ENCODE data around the gene SH3GL2. TPM values are rescaled to one million over a fixed set of nuclear protein-coding genes. Genes with fewer than 3 reads are reported as not detected.

SH3GL2 gene
- polyA plus RNA-seq, 1 donor (not counting 4 experiments of a cell fraction or from before 2014, with no cell fraction given): not detected

DNA sequence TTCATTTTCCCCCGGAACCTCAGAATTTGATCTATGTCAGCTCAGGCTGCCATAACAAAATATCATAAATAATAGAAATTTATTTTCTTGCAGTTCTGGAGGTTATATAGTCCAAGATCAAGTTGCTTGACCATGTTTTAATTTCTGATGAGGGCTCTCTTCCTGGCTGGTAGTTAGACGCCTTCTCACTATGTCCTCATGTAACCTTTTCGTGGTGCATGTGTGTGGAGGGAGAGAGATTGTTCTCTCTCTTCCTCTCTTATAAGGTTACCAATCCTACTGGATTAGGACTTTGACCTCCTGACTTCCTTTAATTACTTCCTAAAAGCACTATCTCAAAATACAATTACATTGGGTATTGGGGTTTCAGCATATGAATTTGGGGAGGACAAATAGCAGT is 198.6 kb downstream of the SH3GL2 start:
- H3K9ac ChIP-seq (ENCODE audit: control insufficient read depth, extremely low read depth, insufficient read depth, low read length): no peak overlapping the region
- FAIRE-seq: no peak
- no peaks in the 10 kb centered on the region for H4K20me1 ChIP-seq (ENCODE audit: control insufficient read depth, extremely low read depth, insufficient read depth, low read length)
- dilution Hi-C loops (cut with MboI; ENCODE audit: extremely low pct_ligation_motif_present, low sequenced_read_pairs): no loop called here
- no peak overlapping the region for H3K27ac ChIP-seq (ENCODE audit: control insufficient read depth, insufficient read depth, low read length)
- no peaks in the 10 kb centered on the region for H3K9me1 ChIP-seq (ENCODE audit: control insufficient read depth, extremely low read depth, insufficient read depth, low read length)
- no peaks in the 10 kb centered on the region for H3K27me3 ChIP-seq (ENCODE audit: control insufficient read depth, extremely low read depth, insufficient read depth, low read length)
- H3K36me3 ChIP-seq (ENCODE audit: control insufficient read depth in 2 of 2, extremely low read depth in 1 of 2, insufficient read depth in 2 of 2, low read length in 2 of 2): no peaks in the 10 kb centered on the region
- no peak overlapping the region for H3K4me3 ChIP-seq (ENCODE audit: control insufficient read depth in 2 of 3, extremely low read depth in 1 of 3, insufficient read depth in 2 of 3, low read depth in 1 of 3, low read length in 3 of 3)
- no peak overlapping the region for H3K4me2 ChIP-seq (ENCODE audit: control insufficient read depth, extremely low read depth, insufficient read depth, low read depth, low read length)
- no peaks in the 10 kb centered on the region for H3K79me2 ChIP-seq (ENCODE audit: control insufficient read depth, insufficient read depth, low read length)
- no peak for TF ChIP-seq EZH2 (IDR thresholded peaks at IDR 0.05; ENCODE audit: low read length)
- TF ChIP-seq, protein P1, sequence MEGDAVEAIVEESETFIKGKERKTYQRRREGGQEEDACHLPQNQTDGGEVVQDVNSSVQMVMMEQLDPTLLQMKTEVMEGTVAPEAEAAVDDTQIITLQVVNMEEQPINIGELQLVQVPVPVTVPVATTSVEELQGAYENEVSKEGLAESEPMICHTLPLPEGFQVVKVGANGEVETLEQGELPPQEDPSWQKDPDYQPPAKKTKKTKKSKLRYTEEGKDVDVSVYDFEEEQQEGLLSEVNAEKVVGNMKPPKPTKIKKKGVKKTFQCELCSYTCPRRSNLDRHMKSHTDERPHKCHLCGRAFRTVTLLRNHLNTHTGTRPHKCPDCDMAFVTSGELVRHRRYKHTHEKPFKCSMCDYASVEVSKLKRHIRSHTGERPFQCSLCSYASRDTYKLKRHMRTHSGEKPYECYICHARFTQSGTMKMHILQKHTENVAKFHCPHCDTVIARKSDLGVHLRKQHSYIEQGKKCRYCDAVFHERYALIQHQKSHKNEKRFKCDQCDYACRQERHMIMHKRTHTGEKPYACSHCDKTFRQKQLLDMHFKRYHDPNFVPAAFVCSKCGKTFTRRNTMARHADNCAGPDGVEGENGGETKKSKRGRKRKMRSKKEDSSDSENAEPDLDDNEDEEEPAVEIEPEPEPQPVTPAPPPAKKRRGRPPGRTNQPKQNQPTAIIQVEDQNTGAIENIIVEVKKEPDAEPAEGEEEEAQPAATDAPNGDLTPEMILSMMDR (optimal IDR thresholded peaks at IDR 0.05 in 1 of 3, IDR thresholded peaks at IDR 0.05 in 1 of 3, conservative IDR thresholded peaks at IDR 0.05 in 1 of 3; ENCODE audit: extremely low read depth in 1 of 3, insufficient read depth in 2 of 3, low read length in 3 of 3): no peak
- DNase-seq (ENCODE audit: low read depth, low spot score): no peak
- H2AFZ ChIP-seq (ENCODE audit: control insufficient read depth, low read length): no peak overlapping the region
- H3K9me3 ChIP-seq (ENCODE audit: control insufficient read depth, low read depth, low read length): no peaks in the 10 kb centered on the region
- H3K4me1 ChIP-seq (ENCODE audit: control insufficient read depth, extremely low read depth, insufficient read depth, low read length): no peaks in the 10 kb centered on the region

DNA sequence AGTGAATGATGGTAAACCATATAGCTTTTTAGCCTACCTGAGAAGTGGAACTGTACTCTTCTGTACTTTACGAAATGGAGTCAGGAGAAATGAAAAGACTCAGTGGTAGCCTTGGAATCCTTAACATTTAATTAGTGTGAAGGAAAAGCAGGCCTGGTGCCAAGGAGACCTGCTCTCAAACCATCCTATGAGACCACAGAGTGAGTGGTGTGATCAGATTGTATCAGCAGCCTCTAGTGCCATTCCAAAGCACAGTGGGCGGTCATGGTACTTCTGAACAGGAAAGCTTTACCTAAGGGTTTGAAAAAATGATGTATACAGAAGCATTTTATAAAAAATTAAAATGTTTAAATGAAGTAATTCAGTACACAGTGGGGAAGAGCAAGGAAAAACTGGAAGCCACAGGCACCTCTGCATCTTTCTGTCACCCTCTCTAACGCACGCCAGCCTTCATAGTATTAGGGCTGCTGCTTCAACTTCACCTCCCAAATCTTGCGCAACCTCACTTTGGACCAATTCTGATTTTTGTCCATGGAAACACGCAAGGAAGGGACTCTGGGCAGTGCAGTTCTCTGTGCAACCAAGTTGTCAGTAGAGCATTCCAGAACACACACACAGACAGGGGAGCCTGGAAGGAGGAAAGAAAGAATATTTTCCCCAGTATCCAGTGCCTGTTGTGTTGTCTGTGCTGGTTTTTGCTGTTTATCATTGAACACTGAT is 203.7 kb downstream of the SH3GL2 start:
- no peak for FAIRE-seq
- TF ChIP-seq, protein P1 (optimal IDR thresholded peaks at IDR 0.05 in 1 of 3, IDR thresholded peaks at IDR 0.05 in 1 of 3, conservative IDR thresholded peaks at IDR 0.05 in 1 of 3; ENCODE audit: extremely low read depth in 1 of 3, insufficient read depth in 2 of 3, low read length in 3 of 3): no peak
- no peak for TF ChIP-seq EZH2 (IDR thresholded peaks at IDR 0.05; ENCODE audit: low read length)
- no peak overlapping the region for H3K9ac ChIP-seq (ENCODE audit: control insufficient read depth, extremely low read depth, insufficient read depth, low read length)

More for the DNA sequence above, 203.7 kb downstream of the SH3GL2 start:
- Histone ChIP-seq H3K4me1 (ENCODE audit: control insufficient read depth, extremely low read depth, insufficient read depth, low read length) (no peaks in the 10 kb centered on the region), H3K9me1 (ENCODE audit: control insufficient read depth, extremely low read depth, insufficient read depth, low read length) (no peaks in the 10 kb centered on the region), H3K4me2 (ENCODE audit: control insufficient read depth, extremely low read depth, insufficient read depth, low read depth, low read length) (no peak overlapping the region), H3K9me3 (ENCODE audit: control insufficient read depth, low read depth, low read length) (no peaks in the 10 kb centered on the region), H2AFZ (ENCODE audit: control insufficient read depth, low read length) (no peak overlapping the region), H3K27ac (ENCODE audit: control insufficient read depth, insufficient read depth, low read length) (no peak overlapping the region), H3K36me3 (ENCODE audit: control insufficient read depth in 2 of 2, extremely low read depth in 1 of 2, insufficient read depth in 2 of 2, low read length in 2 of 2) (no peaks in the 10 kb centered on the region), H4K20me1 (ENCODE audit: control insufficient read depth, extremely low read depth, insufficient read depth, low read length) (no peaks in the 10 kb centered on the region), H3K4me3 (ENCODE audit: control insufficient read depth in 2 of 3, extremely low read depth in 1 of 3, insufficient read depth in 2 of 3, low read depth in 1 of 3, low read length in 3 of 3) (no peak overlapping the region), H3K79me2 (ENCODE audit: control insufficient read depth, insufficient read depth, low read length) (no peaks in the 10 kb centered on the region), H3K27me3 (ENCODE audit: control insufficient read depth, extremely low read depth, insufficient read depth, low read length) (no peaks in the 10 kb centered on the region)
- no peak for DNase-seq (ENCODE audit: low read depth, low spot score)
- dilution Hi-C loops (cut with MboI; ENCODE audit: extremely low pct_ligation_motif_present, low sequenced_read_pairs): no loop called here
